GM12892 (cell line): ENCODE measurements around the gene FAM222A.

Experiments
- POLR2A ChIP-seq: IDR thresholded peaks from 2 replicates; pipeline ENCODE4 v1.6.1; 2011; ENCODE audit warnings: low read depth, low read length, control low read depth
- POLR2AphosphoS5 ChIP-seq: IDR thresholded peaks from 2 replicates; pipeline ENCODE4 v1.6.1; 2011; ENCODE audit warnings: low read depth, low read length, control low read depth
- TAF1 ChIP-seq: IDR thresholded peaks from 2 replicates; pipeline ENCODE4 v1.6.1; 2011; ENCODE audit warnings: low read depth, mild to moderate bottlenecking, control low read depth, low read length, borderline replicate concordance

- TF ChIP-seq POLR2A (no peak), POLR2AphosphoS5 (no peak), TAF1 (no peak)
These were observed 4.7 kb upstream of the FAM222A start for GRCh38 chr12:109708939-109709338.
